H9 (cell line): Measurements from ENCODE around the gene BTN2A1. TPM values are rescaled to one million over a fixed set of nuclear protein-coding genes. Genes with fewer than 3 reads are reported as not detected.
"Not testable (repeated sequence)": the region's sequence is repeated elsewhere in the genome, so short reads cannot be mapped to it uniquely, and the experiment has no call there.

Source experiments
- DNase-seq: peaks from one replicate; pipeline ENCODE4 v3.0.0-alpha.2; 2017
- H2AFZ ChIP-seq: one replicate; pipeline ENCODE4 v1.6.1; 2013; ENCODE audit warnings: mild to moderate bottlenecking, low read length, control low read depth, moderate library complexity
- H2AK5ac ChIP-seq: 2 replicates; pipeline ENCODE4 v1.6.1; 2013; ENCODE audit warnings: low read length, control low read depth, mixed read lengths; ENCODE audit not compliant: insufficient read length
- H2BK120ac ChIP-seq: one replicate; pipeline ENCODE4 v1.6.1; 2013; ENCODE audit warnings: low read depth, mild to moderate bottlenecking, low read length, control low read depth, inconsistent platforms; ENCODE audit not compliant: poor library complexity, severe bottlenecking
- H2BK12ac ChIP-seq: 2 replicates; pipeline ENCODE4 v1.6.1; 2013; ENCODE audit warnings: low read length, control low read depth, mixed read lengths, low read depth; ENCODE audit not compliant: insufficient read length
- H2BK15ac ChIP-seq: 2 replicates; pipeline ENCODE4 v1.6.1; 2013; ENCODE audit warnings: low read depth, low read length, control low read depth
- H2BK20ac ChIP-seq: one replicate; pipeline ENCODE4 v1.6.1; 2013; ENCODE audit warnings: low read depth, mild to moderate bottlenecking, low read length, control low read depth, inconsistent platforms; ENCODE audit not compliant: poor library complexity, severe bottlenecking
- H2BK5ac ChIP-seq: 2 replicates; pipeline ENCODE4 v1.6.1; 2013; ENCODE audit warnings: low read length, control low read depth, mixed read lengths; ENCODE audit not compliant: insufficient read length
- H3K14ac ChIP-seq: 2 replicates; pipeline ENCODE4 v1.6.1; 2013; ENCODE audit warnings: low read length, control low read depth; ENCODE audit not compliant: insufficient read depth
- H3K18ac ChIP-seq: 2 replicates; pipeline ENCODE4 v1.6.1; 2013; ENCODE audit warnings: low read depth, mild to moderate bottlenecking, mixed read lengths, low read length, control low read depth; ENCODE audit not compliant: insufficient read length
- H3K23ac ChIP-seq: 2 replicates; pipeline ENCODE4 v1.6.1; 2013; ENCODE audit warnings: low read length, control low read depth, mixed read lengths, low read depth; ENCODE audit not compliant: insufficient read length
- H3K23me2 ChIP-seq: 2 replicates; pipeline ENCODE4 v1.6.1; 2013; ENCODE audit warnings: low read depth, mild to moderate bottlenecking, mixed read lengths, low read length, control low read depth; ENCODE audit not compliant: insufficient read length, poor library complexity, severe bottlenecking
- H3K27ac ChIP-seq: 2 replicates; pipeline ENCODE4 v1.5.1; 2013; ENCODE audit warnings: low read length, control low read depth, mixed read lengths, low read depth; ENCODE audit not compliant: insufficient read length
- H3K27me3 ChIP-seq: 2 replicates; pipeline ENCODE4 v1.6.1; 2013; ENCODE audit warnings: low read length, control low read depth, inconsistent platforms; ENCODE audit not compliant: insufficient read depth
- H3K4ac ChIP-seq: 2 replicates; pipeline ENCODE4 v1.6.1; 2013; ENCODE audit warnings: low read depth, mild to moderate bottlenecking, control low read depth, inconsistent platforms, low read length, moderate library complexity
- H3K4me1 ChIP-seq: 2 replicates; pipeline ENCODE4 v1.6.1; 2013; ENCODE audit warnings: low read length, control low read depth, inconsistent platforms; ENCODE audit not compliant: insufficient read depth
- H3K4me2 ChIP-seq: 2 replicates; pipeline ENCODE4 v1.6.1; 2013; ENCODE audit warnings: low read length, control low read depth, mixed read lengths; ENCODE audit not compliant: insufficient read length, insufficient read depth
- H3K56ac ChIP-seq: 2 replicates; pipeline ENCODE4 v1.6.1; 2013; ENCODE audit warnings: low read depth, mild to moderate bottlenecking, mixed read lengths, low read length, control low read depth; ENCODE audit not compliant: insufficient read length
- H3K79me1 ChIP-seq: 2 replicates; pipeline ENCODE4 v1.6.1; 2013; ENCODE audit warnings: low read depth, mild to moderate bottlenecking, moderate library complexity, low read length, control low read depth, inconsistent platforms; ENCODE audit not compliant: insufficient read depth, poor library complexity, severe bottlenecking
- H3K79me2 ChIP-seq: 2 replicates; pipeline ENCODE4 v1.6.1; 2013; ENCODE audit warnings: low read length, control low read depth, inconsistent platforms; ENCODE audit not compliant: insufficient read depth
- H3K9ac ChIP-seq: 2 replicates; pipeline ENCODE4 v1.6.1; 2013; ENCODE audit warnings: low read length, control low read depth, mixed read lengths; ENCODE audit not compliant: insufficient read length; ENCODE audit errors: extremely low read depth
- H3K9me3 ChIP-seq: one replicate; pipeline ENCODE4 v1.6.1; 2013; ENCODE audit warnings: low read depth, low read length, inconsistent platforms; ENCODE audit not compliant: control insufficient read depth
- H3T11ph ChIP-seq: one replicate; pipeline ENCODE4 v1.6.1; 2013; ENCODE audit warnings: mild to moderate bottlenecking, low read length, control low read depth, inconsistent platforms
- H4K20me1 ChIP-seq: one replicate; pipeline ENCODE4 v1.6.1; 2013; ENCODE audit not compliant: control insufficient read depth, insufficient read length, insufficient read depth
- H4K5ac ChIP-seq: 2 replicates; pipeline ENCODE4 v1.6.1; 2013; ENCODE audit warnings: low read depth, mild to moderate bottlenecking, mixed read lengths, low read length, control low read depth; ENCODE audit not compliant: insufficient read length
- H4K8ac ChIP-seq: replicated peaks from 2 replicates; pipeline ENCODE4 v1.6.1; 2013; ENCODE audit warnings: low read length, control low read depth, mixed read lengths, low read depth; ENCODE audit not compliant: insufficient read length
- H4K91ac ChIP-seq: 2 replicates; pipeline ENCODE4 v1.6.1; 2013; ENCODE audit warnings: low read depth, mild to moderate bottlenecking, moderate library complexity, mixed read lengths, low read length, control low read depth; ENCODE audit not compliant: insufficient read length
- H3K27ac Mint-ChIP-seq, 3 experiments: 2 replicates in 2 of 3; 3 replicates in 1 of 3; pipeline ENCODE4 v1.8.0; 2020 to 2021; ENCODE audit warnings: mixed read lengths in 3 of 3, mild to moderate bottlenecking in 1 of 3, moderate library complexity in 1 of 3
- H3K27me3 Mint-ChIP-seq: 2 replicates; pipeline ENCODE4 v1.8.0; 2021; ENCODE audit warnings: low read depth, mild to moderate bottlenecking, moderate library complexity, mixed read lengths
- H3K36me3 Mint-ChIP-seq, 3 experiments: 2 replicates in 2 of 3; 3 replicates in 1 of 3; pipeline ENCODE4 v1.8.0; 2020 to 2021; ENCODE audit warnings: low read depth in 3 of 3, mixed read lengths in 3 of 3; ENCODE audit not compliant: insufficient read depth in 1 of 3
- H3K4me1 Mint-ChIP-seq, 2 experiments: 2 replicates each; pipeline ENCODE4 v1.8.0; 2020; ENCODE audit warnings: mixed read lengths in 2 of 2
- H3K4me3 Mint-ChIP-seq, 2 experiments: 2 replicates in 1 of 2; 3 replicates in 1 of 2; pipeline ENCODE4 v1.8.0; 2020 to 2021; ENCODE audit warnings: mild to moderate bottlenecking in 2 of 2, mixed read lengths in 2 of 2, moderate library complexity in 1 of 2
- H3K9me3 Mint-ChIP-seq, 2 experiments: 2 replicates in 1 of 2; 3 replicates in 1 of 2; pipeline ENCODE4 v1.8.0; 2020; ENCODE audit warnings: mild to moderate bottlenecking in 2 of 2, mixed read lengths in 2 of 2, moderate library complexity in 1 of 2
- WGBS: extraction: QIAGEN DNeasy Blood & Tissue Kit; methylation state at CpG from one replicate; pipeline ENCODE4 v1.1.7; 2013; ENCODE audit warnings: missing lambda C conversion rate, low lambda C conversion rate, mixed read lengths; ENCODE audit not compliant: insufficient read length; ENCODE audit errors: extremely low coverage; 5-methylcytosine and 5-hydroxymethylcytosine counted together
- total RNA-seq: library from RNA; stranded (reverse); gene quantifications from 2 replicates; pipeline ENCODE4 v1.2.1, GENCODE V29; 2021
- TF ChIP-seq, protein P1 (sequence below): fragments of 200-600 bp; sonication (generic); conservative IDR thresholded peaks from 3 replicates; pipeline ENCODE4 v1.8.0; 2021; ENCODE audit warnings: antibody characterized with exemption, mild to moderate bottlenecking

The BTN2A1 gene
- total RNA-seq, 1 experiment from 2014 or later: 18.4 TPM

- peak overlapping the region in 1 of 3 experiments; percentile 66; a peak in 1 of 7 replicates for H3K27ac Mint-ChIP-seq
- peaks cover 10% of the 10 kb centered on the region for H3K27me3 Mint-ChIP-seq
- no peaks in the 10 kb centered on the region for H3K79me1 ChIP-seq
These were observed 41.5 kb upstream of the BTN2A1 start for GRCh38 chr6:26416288-26416687.

DNA sequence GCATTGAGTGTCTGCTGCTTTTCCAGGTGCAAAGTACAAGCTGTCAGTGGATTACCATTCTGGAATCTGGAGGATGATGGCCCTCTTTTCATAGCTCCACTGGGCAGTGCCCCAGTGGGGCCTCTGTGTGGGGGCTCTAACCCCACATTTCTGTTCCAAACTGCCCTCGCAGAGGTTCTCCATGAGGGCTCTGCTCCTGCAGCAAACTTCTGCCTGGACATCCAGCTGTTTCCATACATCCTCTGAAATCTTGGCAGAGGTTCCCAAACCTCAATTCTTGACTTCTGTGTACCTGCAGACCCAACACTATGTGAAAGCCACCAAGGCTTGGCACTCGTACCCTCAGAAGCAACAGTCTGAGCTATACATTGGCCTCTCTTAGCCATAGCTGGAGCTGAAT is 39.7 kb upstream of the BTN2A1 start:
- H4K91ac ChIP-seq: not testable (repeated sequence)
- no CpG with 5 or more reads among the region's 2 CpGs for WGBS

More at GRCh38 chr6:26416288-26416687, 41.5 kb upstream of the BTN2A1 start:
- no peak overlapping the region for H3K9ac ChIP-seq
- H3K9me3 Mint-ChIP-seq: peaks cover 15 to 23% of the 10 kb centered on the region in 2 experiments
- no peak overlapping the region for H2BK120ac ChIP-seq
- no peak overlapping the region for H2AFZ ChIP-seq
- peaks cover 4% of the 10 kb centered on the region for H3K23me2 ChIP-seq
- no peak overlapping the region for H4K91ac ChIP-seq
- no peak overlapping the region for H3K4ac ChIP-seq
- H3T11ph ChIP-seq: no peak overlapping the region
- H4K8ac ChIP-seq: no peak overlapping the region
- no peak overlapping the region for H3K4me2 ChIP-seq
- WGBS: no CpG with 5 or more reads among the region's 1 CpG
- no peak overlapping the region for H2BK5ac ChIP-seq
- H3K4me3 Mint-ChIP-seq: no peak overlapping the region
- DNase-seq: no peak
- H3K23ac ChIP-seq: no peak overlapping the region
- no peak overlapping the region for H3K56ac ChIP-seq
- H3K4me1 ChIP-seq: no peaks in the 10 kb centered on the region
- H4K5ac ChIP-seq: no peak overlapping the region
- H3K4me1 Mint-ChIP-seq: peaks cover 8% of the 10 kb centered on the region in 2 experiments
- no peak overlapping the region for H3K27ac ChIP-seq
- no peaks in the 10 kb centered on the region for H3K9me3 ChIP-seq
- peaks cover 0 to 9% (median 2%) of the 10 kb centered on the region in 3 experiments; a peak in 5 of 7 replicates for H3K36me3 Mint-ChIP-seq
- no peaks in the 10 kb centered on the region for H4K20me1 ChIP-seq
- TF ChIP-seq, protein P1, sequence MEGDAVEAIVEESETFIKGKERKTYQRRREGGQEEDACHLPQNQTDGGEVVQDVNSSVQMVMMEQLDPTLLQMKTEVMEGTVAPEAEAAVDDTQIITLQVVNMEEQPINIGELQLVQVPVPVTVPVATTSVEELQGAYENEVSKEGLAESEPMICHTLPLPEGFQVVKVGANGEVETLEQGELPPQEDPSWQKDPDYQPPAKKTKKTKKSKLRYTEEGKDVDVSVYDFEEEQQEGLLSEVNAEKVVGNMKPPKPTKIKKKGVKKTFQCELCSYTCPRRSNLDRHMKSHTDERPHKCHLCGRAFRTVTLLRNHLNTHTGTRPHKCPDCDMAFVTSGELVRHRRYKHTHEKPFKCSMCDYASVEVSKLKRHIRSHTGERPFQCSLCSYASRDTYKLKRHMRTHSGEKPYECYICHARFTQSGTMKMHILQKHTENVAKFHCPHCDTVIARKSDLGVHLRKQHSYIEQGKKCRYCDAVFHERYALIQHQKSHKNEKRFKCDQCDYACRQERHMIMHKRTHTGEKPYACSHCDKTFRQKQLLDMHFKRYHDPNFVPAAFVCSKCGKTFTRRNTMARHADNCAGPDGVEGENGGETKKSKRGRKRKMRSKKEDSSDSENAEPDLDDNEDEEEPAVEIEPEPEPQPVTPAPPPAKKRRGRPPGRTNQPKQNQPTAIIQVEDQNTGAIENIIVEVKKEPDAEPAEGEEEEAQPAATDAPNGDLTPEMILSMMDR: no peak
- no peak overlapping the region for H3K14ac ChIP-seq
- H3K18ac ChIP-seq: no peak overlapping the region
- no peak overlapping the region for H2AK5ac ChIP-seq
- no peaks in the 10 kb centered on the region for H3K79me2 ChIP-seq
- no peak overlapping the region for H2BK12ac ChIP-seq
- H2BK20ac ChIP-seq: no peak overlapping the region
- no peak overlapping the region for H2BK15ac ChIP-seq
- H3K27me3 ChIP-seq: no peaks in the 10 kb centered on the region

More for the DNA sequence above, 39.7 kb upstream of the BTN2A1 start:
- DNase-seq, H3K4me3 Mint-ChIP-seq, H3K36me3 Mint-ChIP-seq, H2BK12ac ChIP-seq, H3K27ac ChIP-seq, H3K4me2 ChIP-seq, H3K23ac ChIP-seq, H2BK120ac ChIP-seq, H3T11ph ChIP-seq, H3K27me3 Mint-ChIP-seq, H2BK5ac ChIP-seq, H2BK15ac ChIP-seq, H2BK20ac ChIP-seq, H3K4me1 ChIP-seq, H3K18ac ChIP-seq, H3K79me2 ChIP-seq, H4K5ac ChIP-seq, H3K4ac ChIP-seq, H2AK5ac ChIP-seq, H3K23me2 ChIP-seq, H4K8ac ChIP-seq, H3K9ac ChIP-seq, H3K27me3 ChIP-seq, H3K27ac Mint-ChIP-seq, H2AFZ ChIP-seq, H3K79me1 ChIP-seq, H3K14ac ChIP-seq, H3K56ac ChIP-seq, H3K4me1 Mint-ChIP-seq, H4K20me1 ChIP-seq, H3K9me3 ChIP-seq: not testable (repeated sequence)
- peaks cover 15 to 23% of the 10 kb centered on the region in 2 experiments for H3K9me3 Mint-ChIP-seq
